Ishikawa (cell line): ENCODE measurements around the gene SMG1.

Source experiments
- CEBPB ChIP-seq: IDR thresholded peaks from 2 replicates; pipeline ENCODE4 v1.6.1; 2012
- CREB1 ChIP-seq: IDR thresholded peaks from 2 replicates; pipeline ENCODE4 v1.6.1; 2012; ENCODE audit warnings: low read depth
- EP300 ChIP-seq: IDR thresholded peaks from 2 replicates; pipeline ENCODE4 v1.6.1; 2012; ENCODE audit warnings: borderline replicate concordance
- FOXM1 ChIP-seq: IDR thresholded peaks from 2 replicates; pipeline ENCODE4 v1.6.1; 2012; ENCODE audit warnings: low read depth, borderline replicate concordance
- NFIC ChIP-seq: IDR thresholded peaks from 2 replicates; pipeline ENCODE4 v1.6.1; 2012
- RAD21 ChIP-seq: IDR thresholded peaks from 2 replicates; pipeline ENCODE4 v1.6.1; 2012; ENCODE audit warnings: low read depth
- TAF1 ChIP-seq: IDR thresholded peaks from 2 replicates; pipeline ENCODE4 v1.6.1; 2012; ENCODE audit warnings: low read depth, mild to moderate bottlenecking
- TCF12 ChIP-seq: IDR thresholded peaks from 2 replicates; pipeline ENCODE4 v1.6.1; 2012; ENCODE audit warnings: low read depth
- TEAD4 ChIP-seq: IDR thresholded peaks from 2 replicates; pipeline ENCODE4 v1.6.1; 2012
- USF1 ChIP-seq: IDR thresholded peaks from 2 replicates; pipeline ENCODE4 v1.6.1; 2012
- YY1 ChIP-seq: IDR thresholded peaks from 2 replicates; pipeline ENCODE4 v1.6.1; 2012; ENCODE audit warnings: low read depth
- ZBTB7A ChIP-seq: IDR thresholded peaks from 2 replicates; pipeline ENCODE4 v1.6.1; 2012; ENCODE audit warnings: low read depth
- TF ChIP-seq, protein P1 (sequence below): IDR thresholded peaks from 2 replicates; pipeline ENCODE4 v1.6.1; 2012; ENCODE audit warnings: low read depth, mild to moderate bottlenecking
- TF ChIP-seq, protein P2 (sequence below): IDR thresholded peaks from 2 replicates; pipeline ENCODE4 v1.6.1; 2012

DNA sequence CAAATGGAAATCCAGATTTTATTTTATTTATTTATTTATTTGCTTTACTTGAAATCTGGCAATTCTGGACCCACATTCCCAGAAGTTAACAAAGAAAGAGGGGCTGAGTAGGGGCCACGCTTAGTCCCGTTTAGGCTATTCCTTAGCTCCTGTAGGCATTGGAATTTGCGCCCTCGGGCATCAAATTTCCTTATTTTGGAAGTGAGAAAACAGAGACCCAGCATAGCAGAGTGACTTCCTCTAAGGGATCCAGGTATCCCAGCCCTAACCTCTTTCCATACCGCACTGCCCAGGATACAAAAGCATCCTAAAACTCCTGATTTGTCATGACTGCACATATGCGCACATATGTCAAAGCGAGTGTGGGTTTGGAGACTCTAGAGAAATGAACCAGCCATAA lies 19.0 kb upstream of the SMG1 start:
- TF ChIP-seq TCF12 (no peak), YY1 (no peak), TEAD4 (no peak), FOXM1 (no peak), EP300 (no peak), USF1 (no peak), CEBPB (no peak), NFIC (no peak), RAD21 (no peak), CREB1 (no peak), TAF1 (no peak), ZBTB7A (no peak)
- TF ChIP-seq, protein P1, sequence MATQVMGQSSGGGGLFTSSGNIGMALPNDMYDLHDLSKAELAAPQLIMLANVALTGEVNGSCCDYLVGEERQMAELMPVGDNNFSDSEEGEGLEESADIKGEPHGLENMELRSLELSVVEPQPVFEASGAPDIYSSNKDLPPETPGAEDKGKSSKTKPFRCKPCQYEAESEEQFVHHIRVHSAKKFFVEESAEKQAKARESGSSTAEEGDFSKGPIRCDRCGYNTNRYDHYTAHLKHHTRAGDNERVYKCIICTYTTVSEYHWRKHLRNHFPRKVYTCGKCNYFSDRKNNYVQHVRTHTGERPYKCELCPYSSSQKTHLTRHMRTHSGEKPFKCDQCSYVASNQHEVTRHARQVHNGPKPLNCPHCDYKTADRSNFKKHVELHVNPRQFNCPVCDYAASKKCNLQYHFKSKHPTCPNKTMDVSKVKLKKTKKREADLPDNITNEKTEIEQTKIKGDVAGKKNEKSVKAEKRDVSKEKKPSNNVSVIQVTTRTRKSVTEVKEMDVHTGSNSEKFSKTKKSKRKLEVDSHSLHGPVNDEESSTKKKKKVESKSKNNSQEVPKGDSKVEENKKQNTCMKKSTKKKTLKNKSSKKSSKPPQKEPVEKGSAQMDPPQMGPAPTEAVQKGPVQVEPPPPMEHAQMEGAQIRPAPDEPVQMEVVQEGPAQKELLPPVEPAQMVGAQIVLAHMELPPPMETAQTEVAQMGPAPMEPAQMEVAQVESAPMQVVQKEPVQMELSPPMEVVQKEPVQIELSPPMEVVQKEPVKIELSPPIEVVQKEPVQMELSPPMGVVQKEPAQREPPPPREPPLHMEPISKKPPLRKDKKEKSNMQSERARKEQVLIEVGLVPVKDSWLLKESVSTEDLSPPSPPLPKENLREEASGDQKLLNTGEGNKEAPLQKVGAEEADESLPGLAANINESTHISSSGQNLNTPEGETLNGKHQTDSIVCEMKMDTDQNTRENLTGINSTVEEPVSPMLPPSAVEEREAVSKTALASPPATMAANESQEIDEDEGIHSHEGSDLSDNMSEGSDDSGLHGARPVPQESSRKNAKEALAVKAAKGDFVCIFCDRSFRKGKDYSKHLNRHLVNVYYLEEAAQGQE: no peak
- TF ChIP-seq, protein P2, sequence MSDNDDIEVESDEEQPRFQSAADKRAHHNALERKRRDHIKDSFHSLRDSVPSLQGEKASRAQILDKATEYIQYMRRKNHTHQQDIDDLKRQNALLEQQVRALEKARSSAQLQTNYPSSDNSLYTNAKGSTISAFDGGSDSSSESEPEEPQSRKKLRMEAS: no peak
